Measurements from ENCODE around the gene ACSM2A. TPM values are rescaled to one million over a fixed set of nuclear protein-coding genes. Genes with fewer than 3 reads are reported as not detected.
"Not testable (repeated sequence)": the region's sequence is repeated elsewhere in the genome, so short reads cannot be mapped to it uniquely, and the experiment has no call there.

ACSM2A gene
- total RNA-seq, 4 donors from 2014 or later, result not detected

- intact Hi-C loops (cut with DNase I), result no loop called here
- Histone ChIP-seq H3K36me3 (no peaks in the 10 kb centered on the region), H3K27ac (no peak overlapping the region), H3K9me3 (no peaks in the 10 kb centered on the region), H3K4me1 (no peaks in the 10 kb centered on the region), H3K27me3 (no peaks in the 10 kb centered on the region), H3K4me3 (no peak overlapping the region)
- 28 to 31% methylated on average over 3 of the region's 3 CpGs for WGBS, 2 donors
- TF ChIP-seq CTCF (IDR thresholded peaks at IDR 0.05), result no peak
- TF ChIP-seq POLR2A (IDR thresholded peaks at IDR 0.05), result no peak
- DNase-seq, result no peak
Observed at GRCh38 chr16:20519231-20519630, 67.9 kb downstream of the ACSM2A start.

- 69 to 79% methylated on average over 1 of the region's 1 CpG for WGBS, 2 donors
- H3K9me3 ChIP-seq, result no peaks in the 10 kb centered on the region
- no peaks in the 10 kb centered on the region for H3K36me3 ChIP-seq
- no peak for TF ChIP-seq POLR2A (IDR thresholded peaks at IDR 0.05)
- no peak for TF ChIP-seq CTCF (IDR thresholded peaks at IDR 0.05)
- no peak overlapping the region for H3K4me3 ChIP-seq
- intact Hi-C loops (cut with DNase I), result no loop called here
- no peaks in the 10 kb centered on the region for H3K4me1 ChIP-seq
- no peaks in the 10 kb centered on the region for H3K27me3 ChIP-seq
- H3K27ac ChIP-seq, result no peak overlapping the region
- DNase-seq, result no peak
Observed at GRCh38 chr16:20520103-20520502, 68.8 kb downstream of the ACSM2A start.

- H3K4me1 ChIP-seq; DNase-seq; intact Hi-C loops (cut with DNase I); H3K9me3 ChIP-seq; H3K27ac ChIP-seq; H3K27me3 ChIP-seq; H3K36me3 ChIP-seq; H3K4me3 ChIP-seq: not testable (repeated sequence)
- WGBS, 2 donors, result no CpG with 5 or more reads among the region's 13 CpGs
Observed at GRCh38 chr16:20531795-20532194, 80.5 kb downstream of the ACSM2A start.

GRCh38 chr16:20532284-20532792, 81.0 kb downstream of the ACSM2A start:
- H3K9me3 ChIP-seq; H3K4me1 ChIP-seq; DNase-seq; H3K27me3 ChIP-seq; H3K4me3 ChIP-seq; H3K36me3 ChIP-seq; intact Hi-C loops (cut with DNase I); H3K27ac ChIP-seq: not testable (repeated sequence)
- WGBS, 2 donors, result no CpG with 5 or more reads among the region's 3 CpGs

GRCh38 chr16:20536669-20537068, 85.3 kb downstream of the ACSM2A start:
- H3K27me3 ChIP-seq; H3K4me1 ChIP-seq; H3K36me3 ChIP-seq; H3K4me3 ChIP-seq; intact Hi-C loops (cut with DNase I); DNase-seq; H3K9me3 ChIP-seq; H3K27ac ChIP-seq: not testable (repeated sequence)
- WGBS, 2 donors, result 35 to 60% methylated on average over 1 of the region's 1 CpG

Other genes with a start within 250 kb of the ACSM2A start
- not detected for gene GP2, start 124.0 kb upstream of the ACSM2A start, total RNA-seq
- not detected for gene UMOD, start 98.8 kb upstream of the ACSM2A start, total RNA-seq
- not detected for gene PDILT, start 46.8 kb upstream of the ACSM2A start, total RNA-seq
- gene ACSM5, start 42.0 kb upstream of the ACSM2A start, total RNA-seq, result 1 to 10 TPM in 1 of 4 donors, under 1 TPM in 1, not detected in 2; 1.00 to 4.8 TPM
- not detected for gene ACSM2B, start 124.8 kb downstream of the ACSM2A start, total RNA-seq
- gene ACSM1, start 246.2 kb downstream of the ACSM2A start, total RNA-seq, result 1 to 10 TPM in 1 of 4 donors, under 1 TPM in 2, not detected in 1; 0.13 to 1.3 (median 0.76) TPM